22Rv1 (cell line): ENCODE data around the gene MEIS2.

Experiments
- H3K27ac ChIP-seq: fragments of 450-650 bp; 2 replicates; pipeline ENCODE4 v1.5.1; 2017
- ZFX ChIP-seq: fragments of 450-650 bp; IDR thresholded peaks from 2 replicates; pipeline ENCODE4 v1.6.1; 2017; ENCODE audit warnings: antibody characterized with exemption, borderline replicate concordance
- TF ChIP-seq, protein P1 (sequence below): fragments of 450-650 bp; IDR thresholded peaks from 2 replicates; pipeline ENCODE4 v1.5.1; 2017; ENCODE audit warnings: mild to moderate bottlenecking

MEIS2 gene

GRCh38 chr15:36950371-36950770, 150.0 kb downstream of the MEIS2 start:
- TF ChIP-seq, protein P1, sequence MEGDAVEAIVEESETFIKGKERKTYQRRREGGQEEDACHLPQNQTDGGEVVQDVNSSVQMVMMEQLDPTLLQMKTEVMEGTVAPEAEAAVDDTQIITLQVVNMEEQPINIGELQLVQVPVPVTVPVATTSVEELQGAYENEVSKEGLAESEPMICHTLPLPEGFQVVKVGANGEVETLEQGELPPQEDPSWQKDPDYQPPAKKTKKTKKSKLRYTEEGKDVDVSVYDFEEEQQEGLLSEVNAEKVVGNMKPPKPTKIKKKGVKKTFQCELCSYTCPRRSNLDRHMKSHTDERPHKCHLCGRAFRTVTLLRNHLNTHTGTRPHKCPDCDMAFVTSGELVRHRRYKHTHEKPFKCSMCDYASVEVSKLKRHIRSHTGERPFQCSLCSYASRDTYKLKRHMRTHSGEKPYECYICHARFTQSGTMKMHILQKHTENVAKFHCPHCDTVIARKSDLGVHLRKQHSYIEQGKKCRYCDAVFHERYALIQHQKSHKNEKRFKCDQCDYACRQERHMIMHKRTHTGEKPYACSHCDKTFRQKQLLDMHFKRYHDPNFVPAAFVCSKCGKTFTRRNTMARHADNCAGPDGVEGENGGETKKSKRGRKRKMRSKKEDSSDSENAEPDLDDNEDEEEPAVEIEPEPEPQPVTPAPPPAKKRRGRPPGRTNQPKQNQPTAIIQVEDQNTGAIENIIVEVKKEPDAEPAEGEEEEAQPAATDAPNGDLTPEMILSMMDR, result no peak
- no peak for TF ChIP-seq ZFX
- H3K27ac ChIP-seq, result no peak overlapping the region

GRCh38 chr15:36948982-36949381, 151.4 kb downstream of the MEIS2 start:
- no peak overlapping the region for H3K27ac ChIP-seq
- no peak for TF ChIP-seq ZFX
- TF ChIP-seq, protein P1, result no peak

- TF ChIP-seq, protein P1, result no peak
- no peak for TF ChIP-seq ZFX
- no peak overlapping the region for H3K27ac ChIP-seq
These were observed 153.2 kb downstream of the MEIS2 start for GRCh38 chr15:36947035-36947719.

- TF ChIP-seq, protein P1, result no peak
- TF ChIP-seq ZFX, result no peak
- no peak overlapping the region for H3K27ac ChIP-seq
These were observed 155.9 kb downstream of the MEIS2 start for GRCh38 chr15:36944442-36944841.

GRCh38 chr15:36943508-36944361, 156.6 kb downstream of the MEIS2 start:
- no peak overlapping the region for H3K27ac ChIP-seq
- TF ChIP-seq, protein P1, result no peak
- TF ChIP-seq ZFX, result no peak

DNA sequence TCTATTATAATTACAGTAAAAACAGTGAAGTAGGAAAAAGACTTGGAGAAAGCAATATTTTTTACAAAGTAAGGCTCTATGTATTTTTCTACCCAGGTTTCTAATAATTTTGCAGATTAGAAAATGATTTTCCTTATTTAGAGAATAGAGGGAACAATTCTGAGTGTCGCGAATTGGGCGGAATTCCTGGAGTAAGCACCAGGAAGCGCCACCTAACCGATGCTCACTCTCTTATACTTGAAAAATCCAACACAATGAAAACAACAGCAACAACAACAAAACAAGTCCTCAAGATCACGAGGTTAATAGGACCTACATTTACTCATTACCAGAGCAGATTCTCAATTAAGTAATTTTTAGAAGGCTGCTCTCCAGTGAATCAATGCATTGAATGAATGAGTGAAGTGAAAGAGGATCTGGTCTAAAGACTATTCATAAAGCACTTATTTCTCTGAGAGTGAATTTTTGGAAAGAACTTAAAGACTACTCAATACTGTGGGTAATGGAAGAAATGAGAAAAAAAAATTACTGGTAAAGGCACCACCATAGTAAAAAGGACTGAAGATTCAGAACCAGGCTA, 158.0 kb downstream of the MEIS2 start:
- no peak overlapping the region for H3K27ac ChIP-seq
- no peak for TF ChIP-seq ZFX
- TF ChIP-seq, protein P1, result no peak
